WTC11 (cell line): ENCODE results near the gene CMKLR1.

Source experiments
- ATF1 ChIP-seq: sonication (generic); formaldehyde crosslinking; IDR thresholded peaks from 2 replicates; pipeline ENCODE4 v1.8.1; 2023; ENCODE audit warnings: mild to moderate bottlenecking, moderate library complexity, missing genetic modification reagents
- ESRRA ChIP-seq: sonication (generic); formaldehyde crosslinking; IDR thresholded peaks from 2 replicates; pipeline ENCODE4 v1.8.1; 2022; ENCODE audit warnings: mild to moderate bottlenecking, missing genetic modification reagents, borderline replicate concordance
- GABPB1 ChIP-seq: sonication (generic); formaldehyde crosslinking; IDR thresholded peaks from 2 replicates; pipeline ENCODE4 v1.8.1; 2023; ENCODE audit warnings: mild to moderate bottlenecking, missing genetic modification reagents
- KAT7 ChIP-seq: sonication (generic); formaldehyde crosslinking; IDR thresholded peaks from 2 replicates; pipeline ENCODE4 v1.8.1; 2023; ENCODE audit warnings: missing genetic modification reagents, mild to moderate bottlenecking, borderline replicate concordance
- MXD4 ChIP-seq: fragments of 250-450 bp; sonication (Bioruptor Pico); IDR thresholded peaks from 2 replicates; pipeline ENCODE4 v1.8.0; 2021; ENCODE audit warnings: mild to moderate bottlenecking, moderate library complexity, borderline replicate concordance
- NFYB ChIP-seq: sonication (generic); formaldehyde crosslinking; conservative IDR thresholded peaks from 2 replicates; pipeline ENCODE4 v1.8.0; 2022; ENCODE audit warnings: low read depth, missing genetic modification reagents
- TCF7 ChIP-seq: sonication (generic); formaldehyde crosslinking; IDR thresholded peaks from 2 replicates; pipeline ENCODE4 v1.8.0; 2022; ENCODE audit warnings: mild to moderate bottlenecking, low read depth, missing genetic modification reagents, moderate library complexity
- TF ChIP-seq, protein P1 (sequence below): sonication (generic); formaldehyde crosslinking; IDR thresholded peaks from 2 replicates; pipeline ENCODE4 v1.8.1; 2022; ENCODE audit warnings: missing genetic modification reagents, borderline replicate concordance
- TF ChIP-seq, protein P2 (sequence below): fragments of 200-600 bp; IDR thresholded peaks from 2 replicates; pipeline ENCODE4 v1.8.0; 2022; ENCODE audit warnings: antibody characterized with exemption
- TF ChIP-seq, protein P3 (sequence below): sonication (generic); formaldehyde crosslinking; IDR thresholded peaks from 2 replicates; pipeline ENCODE4 v1.8.0; 2022; ENCODE audit warnings: mild to moderate bottlenecking, missing genetic modification reagents
- TF ChIP-seq, protein P4 (sequence below): sonication (generic); formaldehyde crosslinking; conservative IDR thresholded peaks from 2 replicates; pipeline ENCODE4 v1.8.1; 2022; ENCODE audit warnings: mild to moderate bottlenecking, missing genetic modification reagents

DNA sequence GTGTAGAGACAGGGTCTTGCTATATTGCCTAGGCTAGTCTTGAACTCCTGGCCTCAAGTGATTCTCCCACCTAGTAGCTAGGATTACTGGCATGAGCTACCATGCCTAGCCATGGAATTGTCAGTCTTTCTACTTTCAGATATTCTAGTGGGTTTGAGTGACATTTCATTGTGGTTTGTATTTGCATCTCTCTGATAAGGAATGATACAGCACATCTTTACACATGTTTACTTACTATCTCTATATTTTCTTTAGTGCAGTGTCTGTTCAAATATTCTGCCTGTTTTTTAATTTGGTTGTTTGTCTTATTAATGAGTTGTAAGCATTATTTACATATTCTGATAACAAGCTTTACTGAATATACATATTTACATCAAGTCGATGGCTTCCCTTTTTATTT is 73.6 kb downstream of the CMKLR1 start:
- TF ChIP-seq ESRRA (CRISPR knock-in tag), result no peak
- TF ChIP-seq GABPB1 (CRISPR knock-in tag), result no peak
- no peak for TF ChIP-seq ATF1 (CRISPR knock-in tag)
- no peak for TF ChIP-seq MXD4 (CRISPR knock-in tag)
- no peak for TF ChIP-seq TCF7
- TF ChIP-seq, protein P1, sequence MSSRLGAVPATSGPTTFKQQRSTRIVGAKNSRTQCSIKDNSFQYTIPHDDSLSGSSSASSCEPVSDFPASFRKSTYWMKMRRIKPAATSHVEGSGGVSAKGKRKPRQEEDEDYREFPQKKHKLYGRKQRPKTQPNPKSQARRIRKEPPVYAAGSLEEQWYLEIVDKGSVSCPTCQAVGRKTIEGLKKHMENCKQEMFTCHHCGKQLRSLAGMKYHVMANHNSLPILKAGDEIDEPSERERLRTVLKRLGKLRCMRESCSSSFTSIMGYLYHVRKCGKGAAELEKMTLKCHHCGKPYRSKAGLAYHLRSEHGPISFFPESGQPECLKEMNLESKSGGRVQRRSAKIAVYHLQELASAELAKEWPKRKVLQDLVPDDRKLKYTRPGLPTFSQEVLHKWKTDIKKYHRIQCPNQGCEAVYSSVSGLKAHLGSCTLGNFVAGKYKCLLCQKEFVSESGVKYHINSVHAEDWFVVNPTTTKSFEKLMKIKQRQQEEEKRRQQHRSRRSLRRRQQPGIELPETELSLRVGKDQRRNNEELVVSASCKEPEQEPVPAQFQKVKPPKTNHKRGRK (CRISPR knock-in tag), result no peak
- TF ChIP-seq, protein P2, sequence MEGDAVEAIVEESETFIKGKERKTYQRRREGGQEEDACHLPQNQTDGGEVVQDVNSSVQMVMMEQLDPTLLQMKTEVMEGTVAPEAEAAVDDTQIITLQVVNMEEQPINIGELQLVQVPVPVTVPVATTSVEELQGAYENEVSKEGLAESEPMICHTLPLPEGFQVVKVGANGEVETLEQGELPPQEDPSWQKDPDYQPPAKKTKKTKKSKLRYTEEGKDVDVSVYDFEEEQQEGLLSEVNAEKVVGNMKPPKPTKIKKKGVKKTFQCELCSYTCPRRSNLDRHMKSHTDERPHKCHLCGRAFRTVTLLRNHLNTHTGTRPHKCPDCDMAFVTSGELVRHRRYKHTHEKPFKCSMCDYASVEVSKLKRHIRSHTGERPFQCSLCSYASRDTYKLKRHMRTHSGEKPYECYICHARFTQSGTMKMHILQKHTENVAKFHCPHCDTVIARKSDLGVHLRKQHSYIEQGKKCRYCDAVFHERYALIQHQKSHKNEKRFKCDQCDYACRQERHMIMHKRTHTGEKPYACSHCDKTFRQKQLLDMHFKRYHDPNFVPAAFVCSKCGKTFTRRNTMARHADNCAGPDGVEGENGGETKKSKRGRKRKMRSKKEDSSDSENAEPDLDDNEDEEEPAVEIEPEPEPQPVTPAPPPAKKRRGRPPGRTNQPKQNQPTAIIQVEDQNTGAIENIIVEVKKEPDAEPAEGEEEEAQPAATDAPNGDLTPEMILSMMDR, result no peak
- TF ChIP-seq, protein P3, sequence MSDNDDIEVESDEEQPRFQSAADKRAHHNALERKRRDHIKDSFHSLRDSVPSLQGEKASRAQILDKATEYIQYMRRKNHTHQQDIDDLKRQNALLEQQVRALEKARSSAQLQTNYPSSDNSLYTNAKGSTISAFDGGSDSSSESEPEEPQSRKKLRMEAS, result no peak
- no peak for TF ChIP-seq NFYB (CRISPR knock-in tag)
- no peak for TF ChIP-seq KAT7
- TF ChIP-seq, protein P4, sequence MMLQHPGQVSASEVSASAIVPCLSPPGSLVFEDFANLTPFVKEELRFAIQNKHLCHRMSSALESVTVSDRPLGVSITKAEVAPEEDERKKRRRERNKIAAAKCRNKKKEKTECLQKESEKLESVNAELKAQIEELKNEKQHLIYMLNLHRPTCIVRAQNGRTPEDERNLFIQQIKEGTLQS (CRISPR knock-in tag), result no peak
